GM19351 (cell line): ENCODE measurements around the gene SFMBT2.
"Not testable (repeated sequence)": the region's sequence is repeated elsewhere in the genome, so short reads cannot be mapped to it uniquely, and the experiment has no call there.

Experiments
- ATAC-seq: cut with Tn5 transposase; IDR thresholded peaks from one replicate; pipeline ENCODE4 v1.9.1; 2021; ENCODE audit warnings: mild to moderate bottlenecking, moderate library complexity; ENCODE audit not compliant: unreplicated experiment

The SFMBT2 gene

DNA sequence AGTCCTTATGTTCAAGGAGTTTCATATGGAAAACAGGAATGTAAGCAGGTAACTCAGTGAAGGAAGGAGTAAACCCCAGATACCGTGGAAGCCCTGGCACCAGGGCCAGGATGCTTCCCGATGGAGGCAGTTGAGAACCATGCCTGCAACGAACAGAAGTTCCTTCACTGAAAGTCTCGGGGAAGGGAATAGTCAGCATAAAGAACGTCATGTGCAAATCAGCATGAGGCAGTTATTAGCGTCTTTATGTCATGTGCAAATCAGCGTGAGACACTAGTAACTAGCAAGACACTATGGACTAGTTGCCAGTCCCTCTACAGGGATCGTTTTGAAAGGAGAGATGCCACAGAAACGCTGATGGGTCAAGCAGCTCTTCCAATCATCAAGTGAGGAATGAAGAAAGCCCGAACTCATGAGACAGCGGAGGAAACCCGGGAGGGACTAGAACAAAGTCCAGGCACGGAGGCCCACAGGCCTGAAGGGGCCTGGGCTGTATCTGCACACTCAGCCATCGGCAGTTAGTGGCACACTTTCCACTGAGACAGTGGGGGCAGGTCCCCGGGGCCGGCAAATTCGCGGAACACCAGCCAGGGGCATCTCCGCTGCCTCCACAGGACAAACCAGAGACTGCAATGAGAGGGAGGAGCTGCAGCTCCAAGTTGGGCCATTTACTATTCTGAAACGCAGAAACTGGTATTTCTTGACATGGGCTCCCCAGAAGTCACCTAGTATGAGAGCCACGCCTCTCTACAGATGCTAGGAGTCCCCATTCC lies 109.6 kb downstream of the SFMBT2 start:
- no peak for ATAC-seq

GRCh38 chr10:7300384-7300971 lies 110.4 kb downstream of the SFMBT2 start:
- no peak for ATAC-seq

DNA sequence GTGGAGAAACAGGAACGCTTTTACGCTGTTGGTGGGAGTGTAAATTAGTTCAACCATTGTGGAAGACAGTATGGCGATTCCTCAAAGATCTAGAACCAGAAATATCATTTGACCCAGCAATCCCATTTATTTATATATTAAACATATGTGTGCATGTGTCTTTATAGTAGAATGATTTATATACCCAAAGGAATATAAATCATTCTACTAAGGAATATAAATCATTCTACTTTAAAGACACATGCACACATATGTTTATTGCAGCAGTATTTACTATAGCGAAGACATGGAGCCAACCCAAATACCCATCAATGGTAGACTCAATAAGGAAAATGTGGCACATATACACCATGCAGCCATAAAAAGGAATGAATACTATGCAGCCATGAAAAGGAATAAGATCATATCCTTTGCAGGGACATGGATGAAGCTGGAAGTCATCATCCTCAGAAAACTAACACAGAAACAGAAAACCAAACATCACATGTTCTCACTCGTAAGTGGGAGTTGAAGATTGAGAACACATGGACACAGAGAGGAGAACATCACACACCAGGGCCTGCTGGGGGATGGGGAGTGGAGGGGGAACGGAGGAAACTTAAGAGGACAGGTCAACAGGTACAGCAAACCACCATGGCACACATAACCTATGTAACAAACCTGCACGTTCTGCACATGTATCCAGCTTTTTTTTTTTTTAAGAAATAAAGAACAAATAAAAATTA lies 111.1 kb downstream of the SFMBT2 start:
- not testable (repeated sequence) for ATAC-seq

DNA sequence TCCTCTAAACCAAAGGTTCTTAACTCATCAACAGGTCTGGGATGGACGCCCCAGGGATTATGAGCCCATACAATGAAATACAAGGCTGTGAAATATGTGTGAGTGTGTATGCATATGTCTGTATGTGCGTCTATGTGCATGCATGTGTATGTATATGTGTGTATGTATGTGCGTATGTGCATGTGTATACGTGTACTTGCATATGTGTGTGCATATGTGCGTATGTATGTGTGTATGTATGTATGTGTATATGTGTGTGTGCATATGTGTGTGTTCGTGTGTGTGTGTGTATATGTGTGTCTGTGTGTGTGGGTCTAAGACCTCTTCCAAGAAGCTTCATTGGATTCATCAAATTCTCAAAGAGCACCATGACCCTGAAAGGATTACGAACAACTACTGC lies 112.3 kb downstream of the SFMBT2 start:
- ATAC-seq = no peak

DNA sequence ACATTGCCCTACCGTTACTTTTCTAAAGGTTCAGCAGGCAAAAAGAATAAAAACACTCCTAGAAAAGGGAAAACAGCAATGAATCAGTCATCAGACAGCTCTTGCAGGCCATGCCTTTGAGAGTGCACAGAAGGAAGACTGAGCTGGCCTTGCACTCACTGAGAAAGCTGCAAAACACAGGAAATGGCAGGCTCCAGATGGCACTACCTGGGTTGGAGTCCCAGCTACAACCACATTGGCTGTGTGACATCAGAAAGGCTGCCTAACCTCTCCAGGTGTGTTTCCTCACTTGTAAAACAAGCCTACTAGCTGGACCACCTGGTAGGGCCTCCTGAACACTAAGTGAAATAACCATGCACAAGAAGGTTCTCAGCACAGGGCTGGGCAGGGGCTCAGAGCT lies 113.7 kb downstream of the SFMBT2 start:
- ATAC-seq = no peak

DNA sequence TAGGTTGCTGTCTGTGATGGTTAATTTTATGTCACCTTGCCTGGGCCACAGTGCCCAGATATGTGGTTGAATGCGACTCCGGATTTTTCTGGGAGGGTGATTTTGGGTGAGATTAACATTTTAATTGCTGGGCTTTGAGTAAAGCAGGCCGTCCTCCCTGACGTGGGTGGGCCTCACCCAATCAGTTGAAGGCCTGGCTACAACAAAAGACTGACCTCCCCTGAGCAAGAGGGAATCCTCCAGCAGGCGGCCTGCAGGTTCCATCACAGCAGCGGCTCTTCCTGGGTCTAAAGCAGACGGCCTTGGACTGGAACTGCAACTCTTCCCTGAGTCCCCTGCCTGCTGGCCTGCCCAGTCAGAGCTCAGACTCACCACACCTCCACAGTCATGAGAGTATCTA lies 114.2 kb downstream of the SFMBT2 start:
- no peak for ATAC-seq

GRCh38 chr10:7296076-7296475 lies 114.8 kb downstream of the SFMBT2 start:
- ATAC-seq = no peak

DNA sequence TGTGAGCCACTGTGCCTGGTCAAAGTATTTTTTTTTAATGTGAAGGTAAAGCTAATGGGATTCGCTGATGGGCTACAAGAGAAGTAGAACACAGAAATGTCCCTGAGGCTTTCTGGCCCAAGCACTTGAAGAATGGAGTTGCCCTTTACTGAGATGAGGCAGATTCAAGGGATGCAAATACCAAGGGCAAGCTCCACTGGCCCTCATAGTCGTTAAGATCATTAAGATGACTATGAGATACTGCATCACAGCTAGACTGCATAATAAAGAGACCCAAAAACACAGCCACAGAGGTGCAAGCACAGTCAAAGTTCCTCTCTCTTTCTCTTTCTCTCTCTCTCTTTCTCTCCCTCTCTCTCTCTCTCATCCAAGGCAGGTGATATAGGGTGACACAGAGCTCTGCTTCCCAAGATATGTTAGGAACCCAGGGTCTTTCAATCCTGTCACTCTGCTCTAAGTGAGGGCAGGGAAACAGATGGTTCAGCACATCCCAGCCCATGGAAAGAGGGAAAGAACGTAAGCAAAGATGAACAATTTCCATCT lies 117.4 kb downstream of the SFMBT2 start:
- no peak for ATAC-seq

DNA sequence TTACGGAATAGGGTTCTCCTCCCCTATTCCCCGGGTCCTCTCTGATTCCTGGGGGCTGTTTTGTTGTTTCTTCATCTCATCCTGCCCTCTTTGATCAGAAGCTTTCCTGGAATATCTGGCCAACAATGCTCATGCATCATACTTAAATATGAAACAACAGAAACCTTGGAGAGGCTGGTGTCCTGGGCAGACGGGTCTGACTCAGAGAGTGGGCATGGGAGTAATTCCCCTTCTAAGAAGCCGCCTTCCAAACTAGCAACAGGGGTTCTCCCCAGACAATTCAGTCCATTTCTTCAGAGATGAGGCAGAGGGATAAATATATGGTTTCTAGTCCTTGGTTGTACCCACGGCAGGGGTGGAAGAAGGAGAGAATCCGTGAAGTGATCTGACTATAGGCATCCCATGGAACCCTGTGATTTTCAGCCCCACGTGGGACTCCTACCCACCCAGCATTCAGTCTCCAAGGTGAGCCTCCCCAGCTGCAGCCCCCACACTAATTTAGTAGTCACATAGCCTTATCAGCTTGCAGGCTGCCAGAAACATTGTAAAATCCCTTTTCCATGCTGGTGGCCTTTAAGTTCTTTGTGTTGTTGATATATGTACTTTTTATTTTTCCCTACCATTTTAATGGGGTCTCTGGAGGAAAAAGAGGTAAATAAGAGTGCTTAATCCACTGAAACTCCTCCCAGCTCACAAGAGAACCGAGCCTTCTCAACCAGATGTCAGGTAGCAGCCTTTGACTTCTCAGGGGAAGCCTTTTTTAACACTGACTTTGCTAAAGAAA lies 119.2 kb downstream of the SFMBT2 start:
- no peak for ATAC-seq

GRCh38 chr10:7288060-7288690 lies 122.7 kb downstream of the SFMBT2 start:
- ATAC-seq = no peak

- ATAC-seq = no peak
These were observed 123.5 kb downstream of the SFMBT2 start for GRCh38 chr10:7287377-7287776.

GRCh38 chr10:7285522-7286322 lies 125.1 kb downstream of the SFMBT2 start:
- peak; percentile 48 for ATAC-seq

GRCh38 chr10:7283246-7283645 lies 127.6 kb downstream of the SFMBT2 start:
- ATAC-seq = no peak

DNA sequence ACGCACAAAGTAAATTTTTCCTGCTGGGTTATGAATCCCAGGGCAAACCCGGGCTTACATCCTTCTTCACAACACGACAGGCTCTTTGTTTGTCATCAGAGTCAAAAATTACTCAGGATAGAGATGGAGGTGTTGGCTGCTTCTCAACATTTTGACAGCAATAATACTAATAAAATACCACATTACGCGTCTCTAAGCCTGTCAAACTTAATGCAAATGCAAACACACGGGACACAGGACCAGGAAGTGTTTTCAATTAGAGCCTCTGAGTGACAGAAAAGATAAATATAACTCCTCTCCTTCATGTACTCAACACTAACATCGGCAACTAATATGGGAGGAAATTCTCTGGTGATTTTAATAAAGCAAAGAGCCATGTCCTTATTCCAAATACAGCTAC lies 128.4 kb downstream of the SFMBT2 start:
- ATAC-seq = no peak

DNA sequence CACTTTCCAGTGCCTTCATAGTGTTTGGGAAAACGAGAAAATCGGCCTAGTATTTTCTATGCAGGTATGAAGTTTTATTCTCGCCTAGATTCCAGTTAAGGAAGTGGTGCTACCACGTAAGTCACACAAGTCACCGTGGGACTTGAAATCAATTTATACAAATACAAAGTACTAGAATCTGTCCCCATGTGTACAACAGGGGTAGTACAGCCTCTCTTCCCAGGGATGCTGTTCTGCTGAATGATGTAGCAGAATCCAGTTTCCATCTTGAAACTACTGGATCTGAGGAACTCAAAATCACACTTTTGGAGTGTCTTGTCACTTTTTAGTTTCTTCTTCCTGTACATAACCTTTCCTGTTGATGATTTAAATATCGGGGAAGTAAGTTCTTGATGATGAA lies 129.4 kb downstream of the SFMBT2 start:
- ATAC-seq = no peak

DNA sequence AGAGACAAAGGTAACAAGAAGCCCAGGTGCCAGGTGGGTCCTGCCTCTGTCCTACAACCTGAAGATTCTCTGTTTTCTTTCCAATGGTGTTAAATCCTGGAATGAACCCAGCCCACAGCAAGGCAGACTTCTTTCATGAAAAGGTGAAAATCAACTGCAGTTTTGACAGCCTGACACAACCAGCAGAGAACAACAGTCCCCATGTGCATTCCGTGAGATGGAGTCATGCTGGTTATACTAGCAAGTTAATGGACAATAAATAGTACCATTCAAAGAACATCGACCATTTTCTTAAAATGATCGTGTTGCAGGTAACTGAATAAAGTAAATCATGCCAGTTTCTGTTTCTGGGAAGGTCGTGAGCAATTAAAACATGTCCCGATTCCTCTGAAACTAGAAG lies 131.5 kb downstream of the SFMBT2 start:
- ATAC-seq = no peak

- ATAC-seq = no peak
These were observed 133.0 kb downstream of the SFMBT2 start for GRCh38 chr10:7277867-7278266.

DNA sequence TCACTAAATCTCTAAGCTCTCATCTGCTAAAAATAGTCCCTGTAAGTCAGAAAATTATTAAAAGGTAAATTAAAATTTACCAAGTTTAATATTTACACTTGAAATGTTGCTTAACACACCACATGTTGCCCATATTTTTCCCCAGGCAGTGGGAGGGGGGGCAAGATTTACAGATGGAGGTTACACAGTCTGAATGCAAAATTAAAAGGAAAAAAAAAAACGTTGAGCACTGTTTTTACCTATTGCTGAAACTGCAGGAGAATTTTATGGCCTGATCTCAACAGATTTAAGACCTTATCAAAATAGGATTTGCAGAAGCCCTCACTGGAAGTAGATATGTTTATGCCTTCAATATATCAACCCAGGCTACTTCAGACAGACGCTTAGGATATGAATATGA lies 133.4 kb downstream of the SFMBT2 start:
- no peak for ATAC-seq

DNA sequence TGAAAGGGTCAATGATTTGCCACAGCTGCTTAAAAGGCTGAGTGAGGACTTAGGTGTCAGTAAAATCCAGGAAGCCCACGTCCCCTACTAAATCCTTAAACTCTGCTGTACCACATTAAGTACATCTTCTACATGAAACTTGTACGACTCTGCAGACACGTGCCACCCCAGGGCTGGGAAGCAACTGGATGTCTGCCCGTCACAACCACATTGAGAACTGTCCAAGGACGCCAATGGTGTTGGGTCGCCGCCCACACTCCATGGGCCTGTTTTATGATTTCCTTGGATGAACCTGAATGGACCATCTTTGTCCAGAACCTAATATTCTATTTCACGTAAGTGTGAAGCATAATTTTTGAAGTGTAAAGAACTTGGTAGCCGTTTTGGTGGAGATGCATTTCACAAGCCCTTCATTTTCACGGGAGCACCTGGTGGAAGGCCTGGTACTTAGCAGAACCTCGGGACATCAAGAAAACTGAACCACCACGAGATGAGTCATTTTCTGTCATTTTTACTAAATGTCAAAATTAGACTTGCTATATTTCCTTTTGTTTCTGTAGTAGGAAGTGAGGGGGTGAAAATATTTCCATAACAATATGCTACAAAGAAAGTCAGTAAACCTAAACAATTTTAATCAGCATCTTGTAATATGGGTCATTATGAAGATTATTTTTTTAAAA lies 134.9 kb downstream of the SFMBT2 start:
- no peak for ATAC-seq
